GM18499 (cell line): ENCODE results near the gene SMIM17.
"Not testable (repeated sequence)": the region's sequence is repeated elsewhere in the genome, so short reads cannot be mapped to it uniquely, and the experiment has no call there.

Experiments used
- ATAC-seq: cut with Tn5 transposase; IDR thresholded peaks from one replicate; pipeline ENCODE4 v1.9.1; 2021; ENCODE audit warnings: moderate number of reproducible peaks; ENCODE audit not compliant: insufficient read depth, unreplicated experiment

Gene SMIM17

DNA sequence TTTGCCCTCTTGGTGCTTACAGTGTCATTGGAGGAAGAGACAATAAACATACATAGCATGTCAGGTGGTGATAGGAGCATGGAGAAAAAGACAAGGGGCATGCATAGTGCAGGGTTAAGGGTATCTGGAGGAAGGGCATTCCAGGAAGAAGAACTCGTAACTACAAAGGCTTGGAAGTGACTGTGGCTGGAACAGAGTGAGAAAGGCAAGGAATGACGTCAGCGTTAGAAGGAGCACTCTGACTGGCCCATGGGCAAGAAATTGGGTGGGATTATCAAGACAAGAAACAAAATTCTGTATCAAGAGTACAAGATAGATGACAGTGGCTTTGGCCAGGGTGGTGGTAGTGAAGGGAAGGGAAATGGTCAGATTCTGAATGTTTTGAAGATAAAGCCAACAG, 11.2 kb downstream of the SMIM17 start:
- ATAC-seq = no peak

DNA sequence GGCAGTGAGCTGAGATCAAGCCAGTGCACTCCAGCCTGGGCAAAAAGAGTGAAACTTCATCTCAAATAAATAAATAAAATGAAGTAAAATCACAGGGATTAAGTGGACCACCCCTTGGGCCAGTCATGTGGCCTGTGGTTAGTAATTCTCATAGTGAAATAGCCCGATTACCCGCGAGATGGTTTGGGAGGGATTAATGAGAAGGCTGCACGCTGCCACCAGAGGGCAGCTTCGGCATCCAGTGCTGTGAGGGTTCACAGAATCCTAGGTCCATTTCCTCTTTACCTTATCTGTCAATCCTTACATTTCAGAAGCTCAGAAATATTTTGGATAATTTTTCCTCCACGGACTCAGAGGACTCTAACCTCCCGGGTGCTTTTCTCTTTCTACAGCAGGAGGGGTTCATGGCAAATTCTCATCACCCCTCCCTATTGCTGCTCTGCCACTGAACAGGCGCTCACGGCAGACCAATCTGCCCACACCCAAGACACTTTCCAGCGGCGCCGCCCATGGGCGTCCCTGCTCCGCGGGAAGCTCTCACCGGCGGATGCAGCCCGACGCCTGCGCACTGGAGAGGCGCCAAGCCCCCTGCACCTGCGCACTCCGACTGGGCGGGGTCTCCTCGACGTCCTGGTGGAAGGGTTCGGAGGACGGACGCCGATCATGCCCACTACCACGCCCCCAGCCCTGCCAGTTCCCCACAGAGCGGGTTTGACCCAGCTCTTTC, 17.6 kb downstream of the SMIM17 start:
- ATAC-seq = no peak

DNA sequence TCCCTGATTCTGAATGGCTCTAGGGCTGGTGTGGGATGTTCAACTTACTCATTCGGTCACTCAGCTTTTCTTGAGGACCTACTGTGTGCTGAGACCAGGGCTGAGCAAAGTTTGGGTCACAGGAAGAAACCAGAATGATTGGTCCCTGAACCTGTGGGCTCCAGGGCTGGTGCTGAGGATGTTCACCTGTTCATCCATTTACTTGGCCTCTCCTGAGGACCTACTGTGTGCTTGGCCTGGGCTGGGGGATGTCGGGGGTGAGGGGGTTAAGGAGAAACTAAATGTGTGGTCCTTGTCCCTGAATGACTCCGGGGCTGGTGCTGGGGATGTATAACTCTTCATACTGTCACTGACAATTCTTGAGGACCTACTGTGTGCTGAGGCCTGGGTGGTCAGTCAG, 18.3 kb downstream of the SMIM17 start:
- no peak for ATAC-seq

GRCh38 chr19:56663931-56664500, 21.1 kb downstream of the SMIM17 start:
- ATAC-seq = no peak

DNA sequence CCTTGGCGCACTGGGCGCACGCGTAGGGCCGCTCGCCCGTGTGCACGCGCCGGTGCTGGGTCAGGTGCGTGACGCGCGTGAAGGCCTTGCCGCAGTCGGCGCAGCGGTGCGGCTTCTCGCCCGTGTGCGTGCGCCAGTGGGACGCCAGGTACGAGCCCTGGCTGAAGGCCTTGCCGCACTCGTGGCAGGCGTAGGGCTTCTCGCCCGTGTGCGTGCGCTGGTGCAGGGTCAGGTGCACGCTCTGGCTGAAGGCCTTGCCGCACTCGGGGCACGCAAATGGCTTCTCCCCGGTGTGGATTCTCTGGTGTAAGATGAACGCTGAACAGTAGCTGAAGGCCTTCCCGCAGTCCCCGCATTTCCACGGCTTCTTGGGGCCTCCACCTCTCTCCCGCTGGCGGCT, 21.6 kb downstream of the SMIM17 start:
- no peak for ATAC-seq

- ATAC-seq = no peak
Observed at GRCh38 chr19:56667311-56667870, 24.4 kb downstream of the SMIM17 start.

GRCh38 chr19:56668676-56669075, 25.7 kb downstream of the SMIM17 start:
- ATAC-seq = no peak

DNA sequence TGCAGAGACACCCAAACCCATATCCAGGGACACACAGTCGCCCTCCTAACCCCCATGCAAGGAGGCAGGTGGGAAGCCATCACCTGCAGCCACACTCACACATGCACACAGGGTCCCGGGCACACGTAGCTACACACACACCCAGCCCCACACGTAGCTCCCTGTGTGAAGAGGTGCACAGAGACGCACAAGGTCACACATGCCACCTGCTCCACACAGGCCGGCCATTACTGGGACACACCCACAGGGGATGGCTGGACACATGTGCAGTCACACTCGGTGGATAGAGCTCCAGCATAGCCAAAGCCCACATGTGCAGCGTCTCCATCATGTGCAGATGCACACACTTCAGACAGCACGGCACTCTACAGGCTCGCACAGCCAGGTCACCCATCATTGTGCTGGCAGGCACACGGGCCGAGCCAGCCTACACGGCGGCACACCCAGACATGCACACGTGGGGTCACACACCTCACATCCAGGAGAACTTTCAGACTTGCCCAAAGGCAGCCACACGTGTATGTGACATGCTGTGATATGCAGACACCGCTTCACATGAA, 27.5 kb downstream of the SMIM17 start:
- no peak for ATAC-seq

DNA sequence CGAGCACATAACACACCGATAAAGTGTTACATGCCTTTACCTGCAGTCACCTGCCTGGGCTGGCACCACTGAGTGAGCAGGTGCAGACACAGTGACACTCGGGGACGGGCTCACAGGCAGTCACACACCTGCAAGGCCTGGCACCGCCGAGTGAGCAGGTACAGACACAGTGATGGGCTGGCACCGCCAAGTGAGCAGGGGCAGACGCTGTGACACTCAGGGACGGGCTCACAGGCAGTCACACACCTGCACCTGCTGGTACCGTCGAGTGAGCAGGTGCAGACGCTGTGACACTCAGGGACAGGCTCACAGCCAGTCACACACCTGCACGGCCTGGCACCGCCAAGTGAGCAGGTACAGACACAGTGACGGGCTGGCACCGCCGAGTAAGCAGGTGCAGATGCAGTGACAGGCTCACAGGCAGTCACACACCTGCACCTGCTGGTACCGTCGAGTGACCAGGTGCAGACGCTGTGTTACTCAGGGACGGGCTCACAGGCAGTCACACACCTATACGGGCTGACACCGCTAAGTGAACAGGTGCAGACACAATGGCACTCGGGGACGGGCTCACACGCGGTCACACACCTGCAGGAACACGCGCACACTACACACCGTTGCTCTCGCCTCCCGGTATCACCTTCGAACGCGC, 28.1 kb downstream of the SMIM17 start:
- ATAC-seq = no peak

- no peak for ATAC-seq
Observed at GRCh38 chr19:56671613-56671994, 28.6 kb downstream of the SMIM17 start, which contains the start of gene ZNF835. TSS of gene ZNF835 (minus strand) at chr19:56671757. CDS start at chr19:56665198, 6,559 bp downstream.

DNA sequence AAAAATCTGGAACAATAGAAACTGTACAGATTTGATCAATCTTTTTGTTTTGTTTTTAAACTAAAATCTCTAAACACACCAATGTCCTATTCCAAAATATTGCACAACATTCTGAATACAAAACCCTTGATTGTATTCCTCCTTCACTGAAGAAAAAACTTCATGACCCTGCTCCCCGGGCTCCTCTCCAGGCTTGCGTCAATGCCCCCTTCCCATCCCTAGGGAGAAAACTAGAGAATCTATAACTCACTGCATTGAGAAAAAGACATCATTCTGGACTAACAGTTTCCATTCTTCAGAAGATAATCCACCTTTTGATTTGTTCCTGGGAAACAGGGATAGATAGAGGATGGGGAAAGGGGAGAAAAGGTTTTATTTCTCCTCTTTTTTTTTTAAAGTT, 29.7 kb downstream of the SMIM17 start:
- ATAC-seq = not testable (repeated sequence)

DNA sequence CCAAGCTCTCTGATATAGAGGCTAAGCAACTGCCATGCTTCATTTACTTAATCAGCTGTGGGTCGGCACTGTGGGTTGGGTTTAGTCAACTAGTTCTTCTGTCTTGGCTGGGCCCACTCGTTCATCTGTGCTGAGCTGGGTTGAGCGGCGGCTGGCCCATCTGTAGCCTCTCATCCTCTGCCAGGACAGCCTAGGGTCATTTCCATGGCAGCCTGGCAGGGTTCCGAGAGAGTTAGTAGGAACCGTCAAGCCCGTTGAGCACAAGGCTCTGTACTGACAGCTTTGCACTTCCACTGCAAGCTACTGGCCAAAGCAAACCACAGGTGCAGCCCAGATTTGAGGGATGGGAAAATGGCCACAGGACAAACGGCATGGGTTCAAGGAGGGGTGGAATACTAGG, 35.2 kb downstream of the SMIM17 start:
- ATAC-seq = no peak

- no peak for ATAC-seq
Observed at GRCh38 chr19:56681702-56682101, 38.7 kb downstream of the SMIM17 start.

GRCh38 chr19:56683116-56683515, 40.2 kb downstream of the SMIM17 start:
- no peak for ATAC-seq

DNA sequence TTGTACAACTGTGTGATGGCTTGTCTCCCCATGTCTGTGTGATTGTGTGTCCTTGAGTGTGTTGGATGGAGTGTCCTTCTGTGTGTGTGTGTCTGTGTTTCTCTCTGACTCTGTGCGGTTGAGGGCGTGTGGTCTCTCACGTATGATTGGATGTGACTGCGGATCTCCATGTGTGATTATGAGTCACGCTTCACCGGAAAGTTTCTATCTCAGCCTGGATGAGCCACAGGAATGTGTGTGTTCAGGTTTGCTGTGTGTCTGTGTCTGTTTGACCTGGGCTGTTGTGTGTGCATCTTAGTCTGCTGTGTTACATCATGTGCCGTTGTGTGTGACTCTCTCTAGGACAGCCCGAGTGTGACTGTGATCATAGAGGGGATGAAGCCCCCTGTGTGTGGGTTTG, 44.1 kb downstream of the SMIM17 start:
- no peak for ATAC-seq

DNA sequence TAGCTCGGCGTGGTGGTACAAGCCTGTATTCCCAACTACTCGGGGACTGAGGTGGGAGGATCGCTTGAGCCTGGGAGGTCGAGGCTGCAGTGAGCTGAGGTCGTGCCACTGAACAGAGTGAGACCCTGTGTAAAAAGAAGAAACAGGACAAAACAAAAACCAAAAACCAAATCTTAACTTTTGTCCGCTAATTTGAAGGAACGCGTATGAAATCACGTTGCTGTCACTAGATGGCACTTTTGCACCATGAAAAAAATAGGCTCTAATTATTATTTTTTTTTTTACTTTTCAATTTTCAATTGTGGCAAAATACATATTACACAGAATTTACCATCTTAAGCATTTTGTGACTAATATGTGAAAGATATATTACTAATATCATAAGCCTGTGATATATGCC, 46.2 kb downstream of the SMIM17 start:
- no peak for ATAC-seq

- no peak for ATAC-seq
Observed at GRCh38 chr19:56690670-56691069, 47.7 kb downstream of the SMIM17 start.

GRCh38 chr19:56692206-56692895, 49.4 kb downstream of the SMIM17 start:
- no peak for ATAC-seq

DNA sequence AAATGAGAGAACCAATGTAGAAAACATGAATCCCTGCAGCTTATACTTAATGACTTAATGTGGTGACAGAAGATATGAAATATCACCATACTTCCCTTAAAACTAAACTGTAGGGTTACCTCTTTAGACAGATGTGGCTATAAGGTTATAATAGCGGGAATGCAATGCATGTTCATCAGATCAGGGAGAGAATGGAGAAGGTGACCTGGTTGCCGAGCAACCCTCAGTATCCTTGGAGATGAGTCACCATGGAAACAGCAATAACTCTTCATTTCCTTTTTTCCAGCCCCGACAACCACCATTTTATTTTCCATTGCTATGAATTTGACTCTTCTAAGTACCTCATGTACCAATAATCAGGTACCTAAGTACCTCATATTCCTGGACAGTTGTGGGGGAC, 56.6 kb downstream of the SMIM17 start:
- ATAC-seq = no peak

DNA sequence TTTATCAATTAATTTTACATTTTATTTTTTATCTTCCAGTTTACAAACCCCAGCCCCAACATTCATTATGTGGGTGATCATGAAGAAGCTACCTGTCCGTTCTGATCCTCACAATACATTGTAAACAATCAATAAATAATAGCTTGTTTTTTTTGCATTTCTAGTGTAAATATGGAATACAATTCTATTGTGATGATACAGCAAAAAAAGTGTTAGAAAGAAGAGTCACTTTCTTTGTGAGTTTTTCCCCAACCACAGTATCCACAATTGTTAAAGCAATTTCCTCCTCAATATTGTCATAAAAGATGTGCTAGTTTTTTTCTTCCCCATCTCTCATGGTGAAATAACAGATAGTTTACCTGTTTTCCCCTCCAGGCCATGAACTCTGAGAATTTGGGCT, 58.9 kb downstream of the SMIM17 start:
- ATAC-seq = no peak

- no peak for ATAC-seq
Observed at GRCh38 chr19:56705939-56706338, 63.0 kb downstream of the SMIM17 start.
